ENCODE measurements around the gene LILRB5.
"Not testable (repeated sequence)": the region's sequence is repeated elsewhere in the genome, so short reads cannot be mapped to it uniquely, and the experiment has no call there.

DNA sequence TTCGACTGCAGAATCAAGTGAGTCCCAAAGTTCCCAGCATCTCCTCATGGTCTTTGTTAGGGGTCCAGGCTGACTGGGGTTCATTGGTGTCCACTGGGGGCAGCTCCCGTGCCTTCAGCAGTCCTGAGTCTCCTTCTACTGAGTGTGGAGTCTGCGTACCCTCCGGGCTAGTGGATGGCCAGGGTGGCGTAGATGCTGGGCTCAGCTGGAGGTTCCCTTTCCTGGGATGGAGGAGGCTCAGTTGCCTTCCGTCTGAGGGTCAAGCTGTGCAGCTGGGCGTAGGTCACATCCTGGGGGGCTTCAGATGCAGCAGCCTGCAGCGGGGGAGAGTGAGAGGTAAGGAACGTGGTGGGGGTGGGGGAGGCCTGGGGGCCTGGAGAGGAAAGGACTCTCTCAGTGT is 17.4 kb upstream of the LILRB5 start:
- TF ChIP-seq, protein P1, sequence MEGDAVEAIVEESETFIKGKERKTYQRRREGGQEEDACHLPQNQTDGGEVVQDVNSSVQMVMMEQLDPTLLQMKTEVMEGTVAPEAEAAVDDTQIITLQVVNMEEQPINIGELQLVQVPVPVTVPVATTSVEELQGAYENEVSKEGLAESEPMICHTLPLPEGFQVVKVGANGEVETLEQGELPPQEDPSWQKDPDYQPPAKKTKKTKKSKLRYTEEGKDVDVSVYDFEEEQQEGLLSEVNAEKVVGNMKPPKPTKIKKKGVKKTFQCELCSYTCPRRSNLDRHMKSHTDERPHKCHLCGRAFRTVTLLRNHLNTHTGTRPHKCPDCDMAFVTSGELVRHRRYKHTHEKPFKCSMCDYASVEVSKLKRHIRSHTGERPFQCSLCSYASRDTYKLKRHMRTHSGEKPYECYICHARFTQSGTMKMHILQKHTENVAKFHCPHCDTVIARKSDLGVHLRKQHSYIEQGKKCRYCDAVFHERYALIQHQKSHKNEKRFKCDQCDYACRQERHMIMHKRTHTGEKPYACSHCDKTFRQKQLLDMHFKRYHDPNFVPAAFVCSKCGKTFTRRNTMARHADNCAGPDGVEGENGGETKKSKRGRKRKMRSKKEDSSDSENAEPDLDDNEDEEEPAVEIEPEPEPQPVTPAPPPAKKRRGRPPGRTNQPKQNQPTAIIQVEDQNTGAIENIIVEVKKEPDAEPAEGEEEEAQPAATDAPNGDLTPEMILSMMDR (IDR thresholded peaks at IDR 0.05), result not testable (repeated sequence)
- TF ChIP-seq EP300 (IDR thresholded peaks at IDR 0.05), result not testable (repeated sequence)

Data from gastroesophageal sphincter (tissue), 3 donors.